Measurements from ENCODE around the gene PHYHD1.

DNA sequence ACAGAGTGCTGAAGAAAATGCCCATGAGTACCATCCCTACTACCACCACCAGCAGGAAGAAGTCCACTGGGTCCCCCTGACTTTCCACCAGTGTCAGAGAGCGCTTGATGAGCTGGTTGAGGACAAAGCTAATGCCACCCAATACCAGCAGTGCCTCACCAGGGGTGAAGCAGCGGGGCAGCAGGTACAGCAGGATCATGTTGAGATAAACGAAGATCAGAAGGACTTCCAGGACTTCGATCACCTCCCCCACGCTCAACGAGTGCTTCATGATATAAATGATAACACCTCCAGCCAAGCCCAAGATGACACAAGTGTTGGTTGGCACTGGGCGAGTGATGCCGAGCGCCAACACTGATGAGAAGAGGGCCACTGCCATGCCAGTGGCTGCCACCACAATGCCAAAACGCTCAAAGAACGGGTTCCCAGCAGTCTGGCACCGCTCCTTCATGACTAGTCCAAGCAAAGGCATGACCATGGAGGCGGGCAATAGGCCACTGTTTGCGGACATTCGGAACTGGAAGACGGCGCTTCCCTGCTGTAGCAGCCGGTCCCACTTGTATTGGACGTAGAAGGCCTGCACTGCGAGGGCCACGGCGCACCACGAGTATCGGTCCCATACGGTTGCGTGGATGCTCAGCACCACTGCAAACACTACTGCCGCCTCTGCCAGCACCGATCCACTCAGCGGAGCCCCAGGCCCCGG lies 25.9 kb downstream of the PHYHD1 start:
- TF ChIP-seq, protein P1, sequence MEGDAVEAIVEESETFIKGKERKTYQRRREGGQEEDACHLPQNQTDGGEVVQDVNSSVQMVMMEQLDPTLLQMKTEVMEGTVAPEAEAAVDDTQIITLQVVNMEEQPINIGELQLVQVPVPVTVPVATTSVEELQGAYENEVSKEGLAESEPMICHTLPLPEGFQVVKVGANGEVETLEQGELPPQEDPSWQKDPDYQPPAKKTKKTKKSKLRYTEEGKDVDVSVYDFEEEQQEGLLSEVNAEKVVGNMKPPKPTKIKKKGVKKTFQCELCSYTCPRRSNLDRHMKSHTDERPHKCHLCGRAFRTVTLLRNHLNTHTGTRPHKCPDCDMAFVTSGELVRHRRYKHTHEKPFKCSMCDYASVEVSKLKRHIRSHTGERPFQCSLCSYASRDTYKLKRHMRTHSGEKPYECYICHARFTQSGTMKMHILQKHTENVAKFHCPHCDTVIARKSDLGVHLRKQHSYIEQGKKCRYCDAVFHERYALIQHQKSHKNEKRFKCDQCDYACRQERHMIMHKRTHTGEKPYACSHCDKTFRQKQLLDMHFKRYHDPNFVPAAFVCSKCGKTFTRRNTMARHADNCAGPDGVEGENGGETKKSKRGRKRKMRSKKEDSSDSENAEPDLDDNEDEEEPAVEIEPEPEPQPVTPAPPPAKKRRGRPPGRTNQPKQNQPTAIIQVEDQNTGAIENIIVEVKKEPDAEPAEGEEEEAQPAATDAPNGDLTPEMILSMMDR (IDR thresholded peaks at IDR 0.05; ENCODE audit: low read length), result no peak
- no peak for TF ChIP-seq EZH2 (optimal IDR thresholded peaks at IDR 0.05; ENCODE audit: low read depth, low read length)
